GM12801 (cell line): ENCODE data around the gene STUM.

Experiments used
- TF ChIP-seq, protein P1 (sequence below): IDR thresholded peaks from one replicate; pipeline ENCODE4 v1.5.1; 2011; ENCODE audit warnings: control low read depth; ENCODE audit not compliant: insufficient read length; ENCODE audit errors: extremely low read depth

The STUM gene

GRCh38 chr1:226548256-226549093 lies at the start of gene STUM:
TSS of gene STUM (plus strand) at chr1:226548764. CDS start at chr1:226548905, 141 bp downstream.
- TF ChIP-seq, protein P1, sequence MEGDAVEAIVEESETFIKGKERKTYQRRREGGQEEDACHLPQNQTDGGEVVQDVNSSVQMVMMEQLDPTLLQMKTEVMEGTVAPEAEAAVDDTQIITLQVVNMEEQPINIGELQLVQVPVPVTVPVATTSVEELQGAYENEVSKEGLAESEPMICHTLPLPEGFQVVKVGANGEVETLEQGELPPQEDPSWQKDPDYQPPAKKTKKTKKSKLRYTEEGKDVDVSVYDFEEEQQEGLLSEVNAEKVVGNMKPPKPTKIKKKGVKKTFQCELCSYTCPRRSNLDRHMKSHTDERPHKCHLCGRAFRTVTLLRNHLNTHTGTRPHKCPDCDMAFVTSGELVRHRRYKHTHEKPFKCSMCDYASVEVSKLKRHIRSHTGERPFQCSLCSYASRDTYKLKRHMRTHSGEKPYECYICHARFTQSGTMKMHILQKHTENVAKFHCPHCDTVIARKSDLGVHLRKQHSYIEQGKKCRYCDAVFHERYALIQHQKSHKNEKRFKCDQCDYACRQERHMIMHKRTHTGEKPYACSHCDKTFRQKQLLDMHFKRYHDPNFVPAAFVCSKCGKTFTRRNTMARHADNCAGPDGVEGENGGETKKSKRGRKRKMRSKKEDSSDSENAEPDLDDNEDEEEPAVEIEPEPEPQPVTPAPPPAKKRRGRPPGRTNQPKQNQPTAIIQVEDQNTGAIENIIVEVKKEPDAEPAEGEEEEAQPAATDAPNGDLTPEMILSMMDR: no peak

DNA sequence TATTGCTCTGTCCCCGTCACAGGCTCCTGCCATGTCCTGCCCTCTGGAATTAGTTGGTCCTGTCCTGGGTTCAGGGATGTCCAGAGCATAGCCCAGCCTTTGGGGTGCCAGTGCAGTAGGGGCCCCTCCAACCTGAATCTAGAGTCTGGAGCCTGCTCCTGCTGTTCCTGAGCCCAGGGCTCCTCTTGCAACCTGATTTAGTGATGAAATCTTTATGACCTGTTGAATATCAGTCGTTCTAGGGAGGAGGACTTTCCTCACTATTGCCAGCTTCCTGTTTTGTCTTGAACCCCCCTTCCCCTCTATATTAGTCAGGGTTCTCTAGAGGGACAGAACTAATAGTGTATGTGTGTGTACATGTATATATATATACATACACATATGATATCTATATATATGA lies 42.5 kb upstream of the STUM start:
- TF ChIP-seq, protein P1: no peak

DNA sequence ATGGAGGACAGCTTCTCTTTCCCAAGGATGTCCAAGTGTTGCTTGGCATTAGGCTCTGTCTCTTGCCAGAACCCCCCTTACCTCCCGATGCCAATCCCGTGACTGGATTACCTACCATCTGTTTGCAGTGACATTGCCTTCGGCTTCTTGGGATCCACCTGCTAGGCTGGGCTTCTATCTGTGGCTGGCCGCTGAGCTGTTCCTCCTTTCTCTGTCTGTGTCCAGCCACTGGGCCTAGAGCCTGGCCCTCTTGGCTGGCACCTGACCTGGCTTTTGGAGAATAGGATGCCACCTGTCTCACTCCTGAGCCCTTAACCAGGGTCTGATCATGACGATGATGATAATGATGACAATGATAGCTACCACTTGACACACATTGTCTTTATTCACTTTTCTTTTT lies 41.6 kb upstream of the STUM start:
- TF ChIP-seq, protein P1: no peak

GRCh38 chr1:226510453-226510852 lies 38.1 kb upstream of the STUM start:
- TF ChIP-seq, protein P1: no peak

GRCh38 chr1:226511296-226511695 lies 37.3 kb upstream of the STUM start:
- TF ChIP-seq, protein P1: no peak

DNA sequence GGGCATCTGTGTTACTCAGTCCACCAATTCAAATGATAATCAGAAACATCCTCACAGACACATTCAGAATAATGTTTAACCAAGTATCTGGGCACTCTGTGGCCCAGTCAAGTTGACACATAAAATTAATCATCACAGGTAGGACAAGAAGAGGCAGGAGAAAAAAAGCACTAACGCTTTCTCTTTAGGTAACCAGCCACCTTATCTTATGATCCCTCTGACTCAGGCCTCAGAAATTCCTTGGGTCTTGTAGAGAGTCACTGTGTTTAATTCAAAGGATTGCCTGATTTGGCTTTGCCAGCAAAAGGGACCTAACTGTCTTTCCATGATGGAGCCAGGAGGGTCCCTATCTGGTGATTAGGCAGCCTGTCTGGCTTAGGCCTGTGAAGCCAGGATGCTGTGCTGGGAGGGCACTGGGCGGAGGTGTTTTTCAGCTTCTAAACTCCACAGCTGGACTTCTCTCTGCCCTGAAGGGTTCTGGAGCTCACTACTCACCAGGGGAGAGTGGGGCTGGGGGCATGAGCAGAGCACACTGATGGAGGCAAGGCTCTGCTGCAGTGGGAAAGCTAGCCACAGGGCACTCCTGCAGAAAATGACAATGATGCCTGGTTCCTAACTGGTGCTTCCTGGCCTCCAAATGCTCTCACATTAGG lies 36.4 kb upstream of the STUM start:
- TF ChIP-seq, protein P1: no peak

DNA sequence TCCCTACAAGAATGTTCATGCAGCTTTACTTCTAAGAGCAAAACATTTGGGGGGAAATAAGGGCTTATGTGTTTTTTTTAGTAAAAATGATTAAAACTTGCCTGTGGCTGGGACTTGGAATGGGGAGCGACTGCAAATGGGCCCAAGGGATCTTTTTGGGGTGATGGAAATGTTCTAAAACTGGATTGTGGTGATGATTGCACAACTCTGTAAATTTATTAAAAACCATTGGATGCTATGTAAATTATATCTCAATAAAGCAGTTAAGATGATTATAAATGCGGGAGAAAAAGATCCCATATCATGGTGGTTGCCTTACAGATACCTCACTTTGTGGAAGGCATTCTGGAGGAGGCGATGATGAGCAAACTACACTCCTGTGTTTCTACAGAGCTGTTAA lies 30.2 kb upstream of the STUM start:
- TF ChIP-seq, protein P1: no peak
